Camera-type eye (tissue), 1 donor: ENCODE data around the gene FLVCR2. TPM values are rescaled to one million over a fixed set of nuclear protein-coding genes. Genes with fewer than 3 reads are reported as not detected.

ENCODE experiments used
- total RNA-seq: library from RNA; depleted of rRNA; stranded (reverse); fragments of >200 nt; gene quantifications from one replicate; pipeline ENCODE4 v1.2.3, GENCODE V29; 2014

Gene FLVCR2, protein sequence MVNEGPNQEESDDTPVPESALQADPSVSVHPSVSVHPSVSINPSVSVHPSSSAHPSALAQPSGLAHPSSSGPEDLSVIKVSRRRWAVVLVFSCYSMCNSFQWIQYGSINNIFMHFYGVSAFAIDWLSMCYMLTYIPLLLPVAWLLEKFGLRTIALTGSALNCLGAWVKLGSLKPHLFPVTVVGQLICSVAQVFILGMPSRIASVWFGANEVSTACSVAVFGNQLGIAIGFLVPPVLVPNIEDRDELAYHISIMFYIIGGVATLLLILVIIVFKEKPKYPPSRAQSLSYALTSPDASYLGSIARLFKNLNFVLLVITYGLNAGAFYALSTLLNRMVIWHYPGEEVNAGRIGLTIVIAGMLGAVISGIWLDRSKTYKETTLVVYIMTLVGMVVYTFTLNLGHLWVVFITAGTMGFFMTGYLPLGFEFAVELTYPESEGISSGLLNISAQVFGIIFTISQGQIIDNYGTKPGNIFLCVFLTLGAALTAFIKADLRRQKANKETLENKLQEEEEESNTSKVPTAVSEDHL
- 8.2 TPM for total RNA-seq

DNA sequence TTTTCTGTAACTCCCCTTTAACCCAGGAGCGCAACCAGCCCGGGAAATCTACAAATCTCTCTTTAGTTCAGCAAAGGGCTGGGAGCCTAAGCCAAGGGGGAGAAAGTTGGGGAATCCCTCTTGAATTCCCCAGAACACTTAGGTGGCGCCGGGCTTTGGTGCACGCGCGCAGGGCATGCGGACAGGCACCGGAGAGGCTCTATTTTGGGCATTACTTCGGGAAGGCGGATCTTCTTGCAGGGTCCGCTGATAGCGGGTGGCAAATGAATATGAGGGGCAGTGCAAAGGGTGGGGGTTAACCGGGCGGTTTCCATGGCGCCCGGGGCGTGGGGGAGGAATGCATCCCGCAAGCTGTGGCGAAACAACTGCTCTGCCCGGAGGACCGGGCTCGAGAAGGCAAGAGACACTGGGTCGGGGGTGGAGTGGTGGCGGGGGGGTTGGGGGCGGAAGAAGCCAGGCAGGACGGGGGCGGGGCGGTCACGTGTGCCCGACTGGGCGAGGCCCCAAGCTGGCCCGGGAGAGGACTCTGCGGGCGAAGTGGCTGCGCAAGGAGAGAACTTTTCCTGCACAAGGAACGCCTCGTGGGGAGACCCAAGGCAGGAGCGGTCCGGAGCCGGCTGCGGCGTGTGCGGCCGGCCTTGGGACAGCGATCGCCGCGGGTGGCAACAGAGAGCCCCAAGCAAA lies at the start of gene FLVCR2:
Gene FLVCR2 (plus strand): TSS at position 519 of the 684 bp plus-strand sequence. CDS start 353 bp downstream, outside the sequence.

DNA sequence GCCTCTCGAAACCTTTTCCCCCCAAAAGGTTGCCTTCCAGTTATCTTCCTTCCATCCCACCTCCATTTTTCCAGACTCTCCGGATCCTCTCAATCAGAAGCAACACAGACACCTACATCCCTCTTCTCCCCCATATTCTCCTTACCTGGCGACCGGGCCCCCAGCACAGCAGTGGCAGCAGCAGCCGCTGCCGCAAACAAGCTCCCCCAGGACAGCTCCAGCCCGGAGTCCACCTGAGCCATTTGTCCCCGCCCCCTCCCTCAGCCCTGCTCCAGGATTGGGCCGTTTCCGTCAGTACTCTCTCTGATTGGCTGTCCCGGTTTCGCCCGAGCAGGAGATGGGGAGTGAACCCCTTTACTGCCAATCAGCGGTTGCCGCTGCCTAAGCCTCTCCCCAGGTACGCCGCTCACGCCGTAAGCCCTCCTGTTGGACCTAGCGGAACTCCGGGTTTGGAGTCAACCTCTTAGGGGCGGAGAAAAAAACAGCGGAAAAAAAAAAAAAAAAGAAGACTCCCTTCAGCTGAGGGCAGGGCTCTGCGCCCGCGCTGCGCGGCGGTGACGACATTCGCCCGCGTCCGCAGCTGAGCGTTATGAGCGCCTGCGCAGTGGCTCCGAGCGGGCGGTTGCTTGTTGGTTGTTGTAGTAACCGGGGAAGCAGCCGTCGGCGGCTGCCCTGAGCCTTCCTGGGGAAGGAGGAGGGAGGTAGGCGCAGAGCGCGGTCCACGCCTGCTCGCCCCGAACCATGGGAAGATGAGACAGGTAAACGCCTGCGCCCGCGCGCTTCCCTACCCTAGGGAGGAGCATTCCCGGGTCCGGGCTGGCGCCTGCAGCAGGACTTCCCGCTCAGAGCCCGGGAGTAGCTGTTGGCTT lies 82.4 kb downstream of the FLVCR2 start, which contains the start of the genes ERG28 and TTLL5:
Gene ERG28 (minus strand): TSS at position 247 of the 869 bp plus-strand sequence. CDS start 3,374 bp downstream, outside the sequence.
Gene TTLL5 (plus strand): TSS at position 617 of the 869 bp plus-strand sequence. CDS start 1,904 bp downstream, outside the sequence.

Other genes with a start within 250 kb of the FLVCR2 start
- 49.3 TPM for gene JDP2, start 150.6 kb upstream of the FLVCR2 start, total RNA-seq
- gene BATF, start 56.2 kb upstream of the FLVCR2 start, total RNA-seq = 2.1 TPM
- gene ERG28, start 82.3 kb downstream of the FLVCR2 start, total RNA-seq = 7.5 TPM
- gene TTLL5, start 82.6 kb downstream of the FLVCR2 start, total RNA-seq = 53.1 TPM